ENCODE data around the gene GPX6.
"Not testable (repeated sequence)": the region's sequence is repeated elsewhere in the genome, so short reads cannot be mapped to it uniquely, and the experiment has no call there.

GPX6 gene

GRCh38 chr6:28523241-28523622, 7.6 kb upstream of the GPX6 start:
- TF ChIP-seq, protein P1, sequence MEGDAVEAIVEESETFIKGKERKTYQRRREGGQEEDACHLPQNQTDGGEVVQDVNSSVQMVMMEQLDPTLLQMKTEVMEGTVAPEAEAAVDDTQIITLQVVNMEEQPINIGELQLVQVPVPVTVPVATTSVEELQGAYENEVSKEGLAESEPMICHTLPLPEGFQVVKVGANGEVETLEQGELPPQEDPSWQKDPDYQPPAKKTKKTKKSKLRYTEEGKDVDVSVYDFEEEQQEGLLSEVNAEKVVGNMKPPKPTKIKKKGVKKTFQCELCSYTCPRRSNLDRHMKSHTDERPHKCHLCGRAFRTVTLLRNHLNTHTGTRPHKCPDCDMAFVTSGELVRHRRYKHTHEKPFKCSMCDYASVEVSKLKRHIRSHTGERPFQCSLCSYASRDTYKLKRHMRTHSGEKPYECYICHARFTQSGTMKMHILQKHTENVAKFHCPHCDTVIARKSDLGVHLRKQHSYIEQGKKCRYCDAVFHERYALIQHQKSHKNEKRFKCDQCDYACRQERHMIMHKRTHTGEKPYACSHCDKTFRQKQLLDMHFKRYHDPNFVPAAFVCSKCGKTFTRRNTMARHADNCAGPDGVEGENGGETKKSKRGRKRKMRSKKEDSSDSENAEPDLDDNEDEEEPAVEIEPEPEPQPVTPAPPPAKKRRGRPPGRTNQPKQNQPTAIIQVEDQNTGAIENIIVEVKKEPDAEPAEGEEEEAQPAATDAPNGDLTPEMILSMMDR (IDR thresholded peaks at IDR 0.05; ENCODE audit: borderline replicate concordance, insufficient read depth, low read depth, low read length) = no peak
- no peak overlapping the region for H3K4me3 ChIP-seq (ENCODE audit: low read depth, low read length)

- H3K4me3 ChIP-seq (ENCODE audit: low read depth, low read length) = no peak overlapping the region
- TF ChIP-seq, protein P1 (IDR thresholded peaks at IDR 0.05; ENCODE audit: borderline replicate concordance, insufficient read depth, low read depth, low read length) = no peak
These were observed 7.1 kb upstream of the GPX6 start for GRCh38 chr6:28522594-28523240.

- no peak overlapping the region for H3K4me3 ChIP-seq (ENCODE audit: low read depth, low read length)
These were observed 2.4 kb upstream of the GPX6 start for GRCh38 chr6:28517964-28518363.

GRCh38 chr6:28512387-28512786, 3.2 kb downstream of the GPX6 start:
- not testable (repeated sequence) for H3K4me3 ChIP-seq (ENCODE audit: low read depth, low read length)

More at GRCh38 chr6:28517964-28518363, 2.4 kb upstream of the GPX6 start:
- TF ChIP-seq, protein P1 (IDR thresholded peaks at IDR 0.05; ENCODE audit: borderline replicate concordance, insufficient read depth, low read depth, low read length) = no peak

- H3K4me3 ChIP-seq (ENCODE audit: low read depth, low read length) = no peak overlapping the region
- TF ChIP-seq, protein P1 (IDR thresholded peaks at IDR 0.05; ENCODE audit: borderline replicate concordance, insufficient read depth, low read depth, low read length) = no peak
These were observed 3.8 kb downstream of the GPX6 start for GRCh38 chr6:28511628-28512300.

- H3K4me3 ChIP-seq (ENCODE audit: low read depth, low read length) = no peak overlapping the region
- TF ChIP-seq, protein P1 (IDR thresholded peaks at IDR 0.05; ENCODE audit: borderline replicate concordance, insufficient read depth, low read depth, low read length) = no peak
These were observed 8.7 kb downstream of the GPX6 start for GRCh38 chr6:28506807-28507475.

- TF ChIP-seq, protein P1 (IDR thresholded peaks at IDR 0.05; ENCODE audit: borderline replicate concordance, insufficient read depth, low read depth, low read length) = no peak
- H3K4me3 ChIP-seq (ENCODE audit: low read depth, low read length) = no peak overlapping the region
These were observed 9.9 kb downstream of the GPX6 start for GRCh38 chr6:28505733-28506132.

GRCh38 chr6:28502709-28503305, 12.8 kb downstream of the GPX6 start:
- not testable (repeated sequence) for H3K4me3 ChIP-seq (ENCODE audit: low read depth, low read length)

DNA sequence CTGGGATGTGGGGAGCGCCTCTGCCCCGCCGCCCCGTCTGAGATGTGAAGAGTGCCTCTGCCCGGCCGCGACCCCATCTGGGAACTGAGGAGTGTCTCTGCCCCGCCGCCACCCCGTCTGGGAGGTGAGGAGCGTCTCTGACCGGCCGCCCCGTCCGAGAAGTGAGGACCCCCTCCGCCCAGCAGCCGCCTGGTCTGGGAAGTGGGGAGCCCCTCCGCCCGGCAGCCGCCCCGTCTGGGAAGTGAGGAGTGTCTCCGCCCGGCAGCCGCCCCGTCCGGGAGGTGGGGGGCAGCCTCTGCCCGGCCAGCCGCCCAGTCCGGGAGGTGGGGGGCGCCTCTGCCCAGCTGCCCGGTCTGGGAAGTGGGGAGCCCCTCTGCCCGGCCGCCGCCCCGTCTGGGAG, 13.5 kb downstream of the GPX6 start:
- H3K4me3 ChIP-seq (ENCODE audit: low read depth, low read length) = not testable (repeated sequence)

Data from GM12875 (cell line).